Fibroblast of lung (primary cell): ENCODE data around the gene TANC1. TPM values are rescaled to one million over a fixed set of nuclear protein-coding genes. Genes with fewer than 3 reads are reported as not detected.

Experiments
- DNase-seq, 2 donors: peaks; one replicate each; pipeline versions ENCODE4 v3.0.0 to v3.0.0-alpha.2; 2010; ENCODE audit warnings: low read depth in 2 of 2
- H2AFZ ChIP-seq: 2 replicates; pipeline ENCODE4 v1.5.1; 2012; ENCODE audit warnings: low read length, control low read depth, inconsistent platforms
- H3K27ac ChIP-seq: 2 replicates; pipeline ENCODE4 v1.5.1; 2011; ENCODE audit warnings: low read length, control low read depth; ENCODE audit not compliant: insufficient read depth
- H3K27me3 ChIP-seq: 2 replicates; pipeline ENCODE4 v1.5.1; 2011; ENCODE audit warnings: mild to moderate bottlenecking, low read length; ENCODE audit not compliant: control insufficient read depth, insufficient read depth
- H3K36me3 ChIP-seq: 2 replicates; pipeline ENCODE4 v1.5.1; 2011; ENCODE audit warnings: low read length; ENCODE audit not compliant: control insufficient read depth, insufficient read depth
- H3K4me1 ChIP-seq: 2 replicates; pipeline ENCODE4 v1.5.1; 2011; ENCODE audit warnings: low read length; ENCODE audit not compliant: control insufficient read depth, insufficient read depth; ENCODE audit errors: extremely low read depth
- H3K4me2 ChIP-seq: 2 replicates; pipeline ENCODE4 v1.5.1; 2011; ENCODE audit warnings: low read length, control low read depth; ENCODE audit not compliant: insufficient read depth; ENCODE audit errors: extremely low read depth
- H3K4me3 ChIP-seq, 4 experiments: fragments of 200-600 bp in 1 of 4; sonication (generic) in 1 of 4; replicated peaks in 1 of 4; 2 replicates each; pipeline ENCODE4 v1.5.1; 2011 to 2016; ENCODE audit warnings: low read length in 4 of 4, low read depth in 3 of 4, mild to moderate bottlenecking in 3 of 4, control low read depth in 2 of 4, inconsistent platforms in 1 of 4, mixed read lengths in 1 of 4; ENCODE audit not compliant: insufficient read depth in 1 of 4; ENCODE audit errors: control extremely low read depth in 1 of 4
- H3K79me2 ChIP-seq: 2 replicates; pipeline ENCODE4 v1.5.1; 2012; ENCODE audit warnings: mild to moderate bottlenecking, low read length, inconsistent platforms; ENCODE audit not compliant: control insufficient read depth, insufficient read depth
- H3K9ac ChIP-seq: 2 replicates; pipeline ENCODE4 v1.5.1; 2011; ENCODE audit warnings: mild to moderate bottlenecking, low read length, control low read depth; ENCODE audit not compliant: insufficient read depth
- H3K9me3 ChIP-seq: 2 replicates; pipeline ENCODE4 v1.5.1; 2012; ENCODE audit warnings: low read depth, low read length; ENCODE audit not compliant: control insufficient read depth, insufficient read depth
- H4K20me1 ChIP-seq: 2 replicates; pipeline ENCODE4 v1.5.1; 2011; ENCODE audit warnings: low read length; ENCODE audit not compliant: control insufficient read depth, insufficient read depth; ENCODE audit errors: extremely low read depth
- CTCF ChIP-seq, 2 donors: IDR thresholded peaks in 1 of 2; conservative IDR thresholded peaks in 1 of 2; 1 replicate in 1 of 2; 2 replicates in 1 of 2; pipeline ENCODE4 v1.5.1; 2011 to 2012; ENCODE audit warnings: low read length in 2 of 2, control low read depth in 1 of 2, inconsistent platforms in 1 of 2, low read depth in 1 of 2, mild to moderate bottlenecking in 1 of 2
- EZH2 ChIP-seq: IDR thresholded peaks from 2 replicates; pipeline ENCODE4 v1.5.1; 2012; ENCODE audit warnings: low read length, control low read depth, mild to moderate bottlenecking; ENCODE audit errors: missing control alignments
- polyA plus RNA-seq, 2 donors: library from polyadenylated mRNA; depleted of rRNA in 1 of 2; stranded (reverse) in 1 of 2; unstranded in 1 of 2; fragments of >200 nt; gene quantifications; 2 replicates each; pipeline ENCODE4 v1.2.1, GENCODE V29; 2011 to 2012; ENCODE audit warnings: missing spikeins in 1 of 2
- total RNA-seq: library from RNA; depleted of rRNA; stranded (reverse); fragments of >200 nt; gene quantifications from 2 replicates; pipeline ENCODE4 v1.2.1, GENCODE V29; 2014

The TANC1 gene
- total and polyA plus RNA-seq, 2 donors (not counting 1 experiment from before 2014, with no cell fraction given), result 32.7 to 41.9 TPM

DNA sequence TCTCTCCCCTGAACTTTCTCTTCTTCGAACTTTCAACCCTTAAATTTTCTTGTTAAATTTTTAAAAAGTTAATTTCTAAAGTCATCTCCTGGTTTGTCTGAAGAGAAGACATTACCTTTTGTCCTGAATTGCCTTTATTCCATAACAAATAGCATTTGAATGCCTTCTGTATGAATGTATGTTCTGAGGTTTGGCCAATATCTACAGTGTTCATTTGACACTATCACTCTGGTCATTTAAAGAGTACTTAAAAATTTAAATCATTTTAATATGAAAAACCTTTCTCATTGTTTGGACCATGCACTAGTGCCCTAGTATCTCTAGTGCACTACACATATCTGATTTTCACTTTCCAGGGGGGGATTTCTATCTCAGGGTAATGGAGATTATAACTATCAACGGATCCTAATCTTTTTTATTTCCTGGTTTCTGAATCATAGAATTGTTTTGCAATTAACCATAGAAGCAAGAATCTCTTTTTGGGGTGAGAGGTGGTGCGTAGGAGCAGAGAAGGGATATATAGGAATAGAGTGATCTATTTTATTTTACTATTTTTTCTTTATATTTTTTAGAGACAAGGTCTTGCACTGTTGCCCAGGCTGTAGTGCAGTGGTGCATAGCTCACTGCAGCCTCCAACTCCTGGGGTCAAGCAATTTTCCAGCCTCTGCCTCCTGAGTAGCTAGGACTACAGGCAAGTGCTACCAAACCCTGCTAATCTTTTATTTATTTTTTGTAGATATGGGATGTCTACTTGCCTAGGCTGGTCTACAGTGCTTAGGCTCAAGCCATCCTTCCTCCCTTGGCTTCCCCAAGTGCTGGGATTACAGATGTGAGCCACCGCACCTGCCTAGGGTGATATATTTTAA is 25.5 kb downstream of the TANC1 start:
- peak in 1 of 2 donors; percentile 63 for DNase-seq
- Histone ChIP-seq H3K4me1 (peaks cover 21% of the 10 kb centered on the region), H3K79me2 (peaks cover 40% of the 10 kb centered on the region)

GRCh38 chr2:158994920-158995676 is 26.7 kb downstream of the TANC1 start:
- Histone ChIP-seq H3K4me1 (peaks cover 28% of the 10 kb centered on the region), H3K36me3 (no peaks in the 10 kb centered on the region), H3K9ac (no peak overlapping the region), H3K9me3 (no peaks in the 10 kb centered on the region), H3K27ac (no peak overlapping the region), H3K4me2 (no peak overlapping the region), H3K27me3 (no peaks in the 10 kb centered on the region), H3K4me3 (no peak overlapping the region), H4K20me1 (no peaks in the 10 kb centered on the region), H3K79me2 (peaks cover 38% of the 10 kb centered on the region), H2AFZ (no peak overlapping the region)
- TF ChIP-seq CTCF (conservative IDR thresholded peaks at IDR 0.05 in 1 of 2, IDR thresholded peaks at IDR 0.05 in 1 of 2; ENCODE audit: low read depth in 1 of 2, low read length in 2 of 2) (no peak), EZH2 (no peak)
- DNase-seq, result no peak

More for the DNA sequence above, 25.5 kb downstream of the TANC1 start:
- Histone ChIP-seq H3K4me3 (no peak overlapping the region), H3K4me2 (no peak overlapping the region), H3K27me3 (no peaks in the 10 kb centered on the region), H4K20me1 (no peaks in the 10 kb centered on the region), H3K36me3 (no peaks in the 10 kb centered on the region), H3K9ac (no peak overlapping the region), H2AFZ (no peak overlapping the region), H3K9me3 (no peaks in the 10 kb centered on the region), H3K27ac (no peak overlapping the region)
- TF ChIP-seq EZH2, result no peak
- no peak for TF ChIP-seq CTCF (conservative IDR thresholded peaks at IDR 0.05 in 1 of 2, IDR thresholded peaks at IDR 0.05 in 1 of 2; ENCODE audit: low read depth in 1 of 2, low read length in 2 of 2)

GRCh38 chr2:158995677-158996049 is 27.2 kb downstream of the TANC1 start:
- Histone ChIP-seq H3K9ac (no peak overlapping the region), H3K27ac (no peak overlapping the region), H4K20me1 (no peaks in the 10 kb centered on the region), H3K27me3 (no peaks in the 10 kb centered on the region), H2AFZ (no peak overlapping the region), H3K4me1 (peaks cover 23% of the 10 kb centered on the region), H3K4me2 (no peak overlapping the region), H3K36me3 (no peaks in the 10 kb centered on the region), H3K4me3 (no peak overlapping the region), H3K79me2 (peaks cover 38% of the 10 kb centered on the region), H3K9me3 (no peaks in the 10 kb centered on the region)
- no peak for TF ChIP-seq EZH2
- no peak for TF ChIP-seq CTCF (conservative IDR thresholded peaks at IDR 0.05 in 1 of 2, IDR thresholded peaks at IDR 0.05 in 1 of 2; ENCODE audit: low read depth in 1 of 2, low read length in 2 of 2)
- no peak for DNase-seq
